ENCODE data around the gene DNAH8.

DNAH8 gene

GRCh38 chr6:38749473-38749872, 34.4 kb downstream of the DNAH8 start:
- no peak for DNase-seq (ENCODE audit: low spot score)

GRCh38 chr6:38750968-38751615, 36.0 kb downstream of the DNAH8 start:
- DNase-seq (ENCODE audit: low spot score), result no peak

- DNase-seq (ENCODE audit: low spot score), result no peak
These were observed 38.6 kb downstream of the DNAH8 start for GRCh38 chr6:38753707-38754106.

GRCh38 chr6:38755207-38755606, 40.1 kb downstream of the DNAH8 start:
- DNase-seq (ENCODE audit: low spot score), result no peak

GRCh38 chr6:38755874-38756273, 40.8 kb downstream of the DNAH8 start:
- no peak for DNase-seq (ENCODE audit: low spot score)

- no peak for DNase-seq (ENCODE audit: low spot score)
These were observed 45.0 kb downstream of the DNAH8 start for GRCh38 chr6:38760097-38760496.

GRCh38 chr6:38762848-38763247, 47.7 kb downstream of the DNAH8 start:
- DNase-seq (ENCODE audit: low spot score), result no peak

- DNase-seq (ENCODE audit: low spot score), result no peak
These were observed 52.4 kb downstream of the DNAH8 start for GRCh38 chr6:38767560-38767959.

- DNase-seq (ENCODE audit: low spot score), result no peak
These were observed 58.2 kb downstream of the DNAH8 start for GRCh38 chr6:38773338-38773737.

GRCh38 chr6:38774929-38775707, 60.0 kb downstream of the DNAH8 start:
- DNase-seq (ENCODE audit: low spot score), result no peak

GRCh38 chr6:38775870-38776269, 60.8 kb downstream of the DNAH8 start:
- DNase-seq (ENCODE audit: low spot score), result no peak

- DNase-seq (ENCODE audit: low spot score), result no peak
These were observed 61.4 kb downstream of the DNAH8 start for GRCh38 chr6:38776515-38776914.

- no peak for DNase-seq (ENCODE audit: low spot score)
These were observed 64.4 kb downstream of the DNAH8 start for GRCh38 chr6:38779310-38780062.

GRCh38 chr6:38782616-38783015, 67.5 kb downstream of the DNAH8 start:
- no peak for DNase-seq (ENCODE audit: low spot score)

- DNase-seq (ENCODE audit: low spot score), result no peak
These were observed 68.5 kb downstream of the DNAH8 start for GRCh38 chr6:38783443-38784228.

GRCh38 chr6:38784506-38785235, 69.6 kb downstream of the DNAH8 start:
- DNase-seq (ENCODE audit: low spot score), result no peak

GRCh38 chr6:38786486-38786885, 71.4 kb downstream of the DNAH8 start:
- no peak for DNase-seq (ENCODE audit: low spot score)

GRCh38 chr6:38789256-38789655, 74.1 kb downstream of the DNAH8 start:
- DNase-seq (ENCODE audit: low spot score), result no peak

- DNase-seq (ENCODE audit: low spot score), result no peak
These were observed 77.2 kb downstream of the DNAH8 start for GRCh38 chr6:38792356-38792755.

- no peak for DNase-seq (ENCODE audit: low spot score)
These were observed 79.6 kb downstream of the DNAH8 start for GRCh38 chr6:38794682-38795081.

- DNase-seq (ENCODE audit: low spot score), result no peak
These were observed 80.9 kb downstream of the DNAH8 start for GRCh38 chr6:38796006-38796405.

Measured in globus pallidus (tissue), 1 donor.